Measurements from ENCODE around the gene RAB40B. TPM values are rescaled to one million over a fixed set of nuclear protein-coding genes. Genes with fewer than 3 reads are reported as not detected.

Gene RAB40B
- total RNA-seq, 1 experiment from 2014 or later = 22.1 TPM

DNA sequence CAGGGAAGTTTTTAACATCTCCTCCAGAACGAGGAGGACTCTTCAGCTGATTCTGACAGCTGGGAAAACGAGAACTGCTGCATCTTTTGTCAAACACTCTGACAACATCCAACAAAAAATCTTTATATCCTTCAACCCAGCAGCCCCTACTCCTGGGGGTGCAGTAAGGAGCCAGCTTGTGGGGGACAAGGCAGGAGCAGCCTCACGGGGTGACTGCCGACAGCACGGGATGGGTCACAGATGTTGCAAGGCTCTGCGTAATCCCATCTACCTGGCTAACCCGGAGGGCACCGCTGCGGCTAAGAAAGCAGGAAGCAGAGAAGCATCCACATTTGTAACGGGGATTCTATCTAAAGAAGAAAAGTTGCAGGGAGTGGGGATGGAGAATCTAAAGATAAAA, 78.9 kb downstream of the RAB40B start:
- H3K27ac ChIP-seq (ENCODE audit: low read depth, low read length) = no peak overlapping the region
- TF ChIP-seq JUND (IDR thresholded peaks at IDR 0.05) (no peak), RAD21 (IDR thresholded peaks at IDR 0.05; ENCODE audit: low read depth) (no peak)
- TF ChIP-seq, protein P1, sequence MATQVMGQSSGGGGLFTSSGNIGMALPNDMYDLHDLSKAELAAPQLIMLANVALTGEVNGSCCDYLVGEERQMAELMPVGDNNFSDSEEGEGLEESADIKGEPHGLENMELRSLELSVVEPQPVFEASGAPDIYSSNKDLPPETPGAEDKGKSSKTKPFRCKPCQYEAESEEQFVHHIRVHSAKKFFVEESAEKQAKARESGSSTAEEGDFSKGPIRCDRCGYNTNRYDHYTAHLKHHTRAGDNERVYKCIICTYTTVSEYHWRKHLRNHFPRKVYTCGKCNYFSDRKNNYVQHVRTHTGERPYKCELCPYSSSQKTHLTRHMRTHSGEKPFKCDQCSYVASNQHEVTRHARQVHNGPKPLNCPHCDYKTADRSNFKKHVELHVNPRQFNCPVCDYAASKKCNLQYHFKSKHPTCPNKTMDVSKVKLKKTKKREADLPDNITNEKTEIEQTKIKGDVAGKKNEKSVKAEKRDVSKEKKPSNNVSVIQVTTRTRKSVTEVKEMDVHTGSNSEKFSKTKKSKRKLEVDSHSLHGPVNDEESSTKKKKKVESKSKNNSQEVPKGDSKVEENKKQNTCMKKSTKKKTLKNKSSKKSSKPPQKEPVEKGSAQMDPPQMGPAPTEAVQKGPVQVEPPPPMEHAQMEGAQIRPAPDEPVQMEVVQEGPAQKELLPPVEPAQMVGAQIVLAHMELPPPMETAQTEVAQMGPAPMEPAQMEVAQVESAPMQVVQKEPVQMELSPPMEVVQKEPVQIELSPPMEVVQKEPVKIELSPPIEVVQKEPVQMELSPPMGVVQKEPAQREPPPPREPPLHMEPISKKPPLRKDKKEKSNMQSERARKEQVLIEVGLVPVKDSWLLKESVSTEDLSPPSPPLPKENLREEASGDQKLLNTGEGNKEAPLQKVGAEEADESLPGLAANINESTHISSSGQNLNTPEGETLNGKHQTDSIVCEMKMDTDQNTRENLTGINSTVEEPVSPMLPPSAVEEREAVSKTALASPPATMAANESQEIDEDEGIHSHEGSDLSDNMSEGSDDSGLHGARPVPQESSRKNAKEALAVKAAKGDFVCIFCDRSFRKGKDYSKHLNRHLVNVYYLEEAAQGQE (IDR thresholded peaks at IDR 0.05; ENCODE audit: low read depth) = no peak
- no peaks in the 10 kb centered on the region for H3K27me3 ChIP-seq (ENCODE audit: insufficient read depth, low read length)
- intact Hi-C loops (cut with micrococcal nuclease) = no loop called here
- no peaks in the 10 kb centered on the region for H3K9me2 ChIP-seq (ENCODE audit: insufficient read depth)
- no peaks in the 10 kb centered on the region for H3K4me1 ChIP-seq (ENCODE audit: control insufficient read depth in 1 of 2, insufficient read depth in 2 of 2, low read length in 2 of 2)
- ATAC-seq (no peak), DNase-seq (ENCODE audit: low read depth, low spot score) (no peak)
- CTCF ChIA-PET = no interaction called here
- H3K79me2 ChIP-seq (ENCODE audit: insufficient read depth, low read length) = peaks cover 52% of the 10 kb centered on the region
- no peaks in the 10 kb centered on the region for H3K9me3 ChIP-seq (ENCODE audit: control insufficient read depth in 1 of 2, insufficient read depth in 1 of 2, low read depth in 1 of 2, low read length in 2 of 2)
- RAD21 ChIA-PET (ENCODE audit: low non-redundant PET in 1 of 2, low total read pairs in 2 of 2, uncharacterized antibody in 2 of 2, unreplicated experiment in 2 of 2) = no interaction called here
- 0 out of 2 replicates have a peak, but pooled peaks cover 8% of the 10 kb centered on the region for H4K20me1 ChIP-seq (ENCODE audit: insufficient read depth)
- POLR2A ChIA-PET = no interaction called here
- H3K4me3 ChIP-seq (replicated peaks in 1 of 2; ENCODE audit: low read depth in 1 of 2, low read length in 2 of 2) = no peak overlapping the region
- no peak overlapping the region for H3K4me2 ChIP-seq (ENCODE audit: low read length)
- BruUV-seq (replicated peaks) = no TSS peak
- no peak overlapping the region for H2AFZ ChIP-seq (ENCODE audit: low read depth, low read length, poor library complexity, severe bottlenecking)
- H3K9ac ChIP-seq (ENCODE audit: low read length) = no peak overlapping the region
- H3K36me3 ChIP-seq (ENCODE audit: control insufficient read depth in 1 of 2, insufficient read depth in 2 of 2, low read length in 2 of 2) = peaks cover 74 to 78% of the 10 kb centered on the region in 2 experiments

DNA sequence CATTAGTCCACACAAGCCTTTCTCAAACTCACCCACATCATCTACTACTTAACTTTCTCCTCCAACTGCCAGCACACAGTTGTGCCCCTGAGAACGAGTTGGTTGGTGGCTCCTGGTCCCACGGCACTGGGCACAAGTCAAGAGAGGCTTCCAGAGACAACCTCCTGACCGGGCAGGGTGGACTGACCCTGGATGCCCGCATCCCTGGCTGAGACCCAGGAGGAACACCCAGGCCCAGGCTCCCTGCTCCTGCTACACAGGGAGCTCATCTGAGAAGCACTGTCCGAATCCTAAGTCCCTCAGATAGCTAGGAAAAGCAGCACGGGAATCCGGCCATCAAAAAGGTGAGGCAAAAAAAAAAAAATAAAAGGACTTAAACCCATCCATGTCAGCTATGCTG, 79.3 kb downstream of the RAB40B start:
- POLR2A ChIA-PET = no interaction called here
- CTCF ChIA-PET = no interaction called here
- Histone ChIP-seq H3K9ac (ENCODE audit: low read length) (no peak overlapping the region), H3K9me2 (ENCODE audit: insufficient read depth) (no peaks in the 10 kb centered on the region), H3K27me3 (ENCODE audit: insufficient read depth, low read length) (no peaks in the 10 kb centered on the region), H3K4me3 (replicated peaks in 1 of 2; ENCODE audit: low read depth in 1 of 2, low read length in 2 of 2) (no peak overlapping the region), H3K79me2 (ENCODE audit: insufficient read depth, low read length) (peaks cover 52% of the 10 kb centered on the region), H4K20me1 (ENCODE audit: insufficient read depth) (0 out of 2 replicates have a peak, but pooled peaks cover 8% of the 10 kb centered on the region), H3K4me2 (ENCODE audit: low read length) (no peak overlapping the region), H2AFZ (ENCODE audit: low read depth, low read length, poor library complexity, severe bottlenecking) (no peak overlapping the region), H3K9me3 (ENCODE audit: control insufficient read depth in 1 of 2, insufficient read depth in 1 of 2, low read depth in 1 of 2, low read length in 2 of 2) (no peaks in the 10 kb centered on the region), H3K4me1 (ENCODE audit: control insufficient read depth in 1 of 2, insufficient read depth in 2 of 2, low read length in 2 of 2) (no peaks in the 10 kb centered on the region), H3K36me3 (ENCODE audit: control insufficient read depth in 1 of 2, insufficient read depth in 2 of 2, low read length in 2 of 2) (peaks cover 74 to 77% of the 10 kb centered on the region in 2 experiments), H3K27ac (ENCODE audit: low read depth, low read length) (no peak overlapping the region)
- RAD21 ChIA-PET (ENCODE audit: low non-redundant PET in 1 of 2, low total read pairs in 2 of 2, uncharacterized antibody in 2 of 2, unreplicated experiment in 2 of 2) = no interaction called here
- ATAC-seq = no peak
- BruUV-seq (replicated peaks) = no TSS peak
- no peak for DNase-seq (ENCODE audit: low read depth, low spot score)
- intact Hi-C loops (cut with micrococcal nuclease) = no loop called here
- no peak for TF ChIP-seq SP1 (IDR thresholded peaks at IDR 0.05; ENCODE audit: low read depth)
- no peak for TF ChIP-seq SRF (IDR thresholded peaks at IDR 0.05; ENCODE audit: low read depth)
- no peak for TF ChIP-seq SIN3A (IDR thresholded peaks at IDR 0.05; ENCODE audit: low read depth)
- no peak for TF ChIP-seq EGR1 (IDR thresholded peaks at IDR 0.05; ENCODE audit: low read depth)
- TF ChIP-seq POLR2A (IDR thresholded peaks at IDR 0.05; ENCODE audit: borderline replicate concordance, extremely low read depth, insufficient read depth, insufficient read length) = no peak
- TF ChIP-seq, protein P2, sequence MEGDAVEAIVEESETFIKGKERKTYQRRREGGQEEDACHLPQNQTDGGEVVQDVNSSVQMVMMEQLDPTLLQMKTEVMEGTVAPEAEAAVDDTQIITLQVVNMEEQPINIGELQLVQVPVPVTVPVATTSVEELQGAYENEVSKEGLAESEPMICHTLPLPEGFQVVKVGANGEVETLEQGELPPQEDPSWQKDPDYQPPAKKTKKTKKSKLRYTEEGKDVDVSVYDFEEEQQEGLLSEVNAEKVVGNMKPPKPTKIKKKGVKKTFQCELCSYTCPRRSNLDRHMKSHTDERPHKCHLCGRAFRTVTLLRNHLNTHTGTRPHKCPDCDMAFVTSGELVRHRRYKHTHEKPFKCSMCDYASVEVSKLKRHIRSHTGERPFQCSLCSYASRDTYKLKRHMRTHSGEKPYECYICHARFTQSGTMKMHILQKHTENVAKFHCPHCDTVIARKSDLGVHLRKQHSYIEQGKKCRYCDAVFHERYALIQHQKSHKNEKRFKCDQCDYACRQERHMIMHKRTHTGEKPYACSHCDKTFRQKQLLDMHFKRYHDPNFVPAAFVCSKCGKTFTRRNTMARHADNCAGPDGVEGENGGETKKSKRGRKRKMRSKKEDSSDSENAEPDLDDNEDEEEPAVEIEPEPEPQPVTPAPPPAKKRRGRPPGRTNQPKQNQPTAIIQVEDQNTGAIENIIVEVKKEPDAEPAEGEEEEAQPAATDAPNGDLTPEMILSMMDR (IDR thresholded peaks at IDR 0.05 in 2 of 3, conservative IDR thresholded peaks at IDR 0.05 in 1 of 3; ENCODE audit: borderline replicate concordance in 1 of 3, insufficient read depth in 1 of 3, low read depth in 2 of 3, low read length in 2 of 3) = no peak
- no peak for TF ChIP-seq ZFX (IDR thresholded peaks at IDR 0.05)
- no peak for TF ChIP-seq CBX3 (IDR thresholded peaks at IDR 0.05; ENCODE audit: low read depth)
- TF ChIP-seq CEBPB (IDR thresholded peaks at IDR 0.05; ENCODE audit: low read depth) = no peak
- TF ChIP-seq RAD21 (IDR thresholded peaks at IDR 0.05; ENCODE audit: low read depth) = no peak
- TF ChIP-seq, protein P3, sequence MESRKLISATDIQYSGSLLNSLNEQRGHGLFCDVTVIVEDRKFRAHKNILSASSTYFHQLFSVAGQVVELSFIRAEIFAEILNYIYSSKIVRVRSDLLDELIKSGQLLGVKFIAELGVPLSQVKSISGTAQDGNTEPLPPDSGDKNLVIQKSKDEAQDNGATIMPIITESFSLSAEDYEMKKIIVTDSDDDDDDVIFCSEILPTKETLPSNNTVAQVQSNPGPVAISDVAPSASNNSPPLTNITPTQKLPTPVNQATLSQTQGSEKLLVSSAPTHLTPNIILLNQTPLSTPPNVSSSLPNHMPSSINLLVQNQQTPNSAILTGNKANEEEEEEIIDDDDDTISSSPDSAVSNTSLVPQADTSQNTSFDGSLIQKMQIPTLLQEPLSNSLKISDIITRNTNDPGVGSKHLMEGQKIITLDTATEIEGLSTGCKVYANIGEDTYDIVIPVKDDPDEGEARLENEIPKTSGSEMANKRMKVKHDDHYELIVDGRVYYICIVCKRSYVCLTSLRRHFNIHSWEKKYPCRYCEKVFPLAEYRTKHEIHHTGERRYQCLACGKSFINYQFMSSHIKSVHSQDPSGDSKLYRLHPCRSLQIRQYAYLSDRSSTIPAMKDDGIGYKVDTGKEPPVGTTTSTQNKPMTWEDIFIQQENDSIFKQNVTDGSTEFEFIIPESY (IDR thresholded peaks at IDR 0.05; ENCODE audit: extremely low read depth, insufficient replicate concordance, low read length) = no peak
- no peak for TF ChIP-seq EZH2phosphoT487 (IDR thresholded peaks at IDR 0.05; ENCODE audit: borderline replicate concordance)
- TF ChIP-seq, protein P4, sequence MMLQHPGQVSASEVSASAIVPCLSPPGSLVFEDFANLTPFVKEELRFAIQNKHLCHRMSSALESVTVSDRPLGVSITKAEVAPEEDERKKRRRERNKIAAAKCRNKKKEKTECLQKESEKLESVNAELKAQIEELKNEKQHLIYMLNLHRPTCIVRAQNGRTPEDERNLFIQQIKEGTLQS (IDR thresholded peaks at IDR 0.05) = no peak
